ENCODE results near the gene RNF175.
"Not testable (repeated sequence)": the region's sequence is repeated elsewhere in the genome, so short reads cannot be mapped to it uniquely, and the experiment has no call there.

Gene RNF175

DNA sequence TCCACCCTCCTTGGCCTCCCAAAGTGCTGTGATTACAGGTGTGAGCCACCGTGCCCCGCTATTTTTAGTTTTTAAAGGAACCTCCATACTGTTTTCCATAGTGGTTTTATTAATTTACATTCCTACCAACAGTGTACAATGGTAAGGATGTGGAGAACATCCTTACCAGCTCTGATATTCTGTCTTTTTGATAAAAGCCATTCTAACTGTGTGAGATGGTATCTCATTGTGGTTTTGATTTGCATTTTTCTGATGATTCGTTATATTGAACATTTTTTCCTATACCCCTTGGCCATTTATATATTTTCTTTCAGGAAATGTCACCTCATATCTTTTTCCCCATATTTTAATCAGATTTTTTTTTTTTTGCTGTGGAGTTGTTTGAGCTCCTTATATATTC is 90.0 kb downstream of the RNF175 start:
- DNase-seq: no peak

DNA sequence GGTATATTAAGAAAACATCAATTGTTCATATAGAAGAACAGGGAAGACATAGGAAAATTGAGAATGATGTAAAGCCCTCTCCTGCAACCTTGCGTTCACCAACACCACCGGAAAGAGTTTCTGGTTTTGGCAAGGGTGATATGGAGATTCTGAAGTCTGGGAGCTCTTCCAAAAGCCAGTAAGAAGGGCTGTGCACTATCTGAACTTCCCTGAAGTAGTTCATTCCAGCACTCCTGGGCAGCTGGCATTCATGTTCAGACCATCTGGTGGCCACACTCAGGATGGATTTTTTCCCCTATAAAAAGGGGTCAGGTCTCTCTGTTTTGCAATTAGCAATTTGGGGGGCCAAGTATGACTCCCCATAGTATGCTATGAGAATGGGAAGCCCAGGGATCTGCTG is 91.2 kb downstream of the RNF175 start:
- DNase-seq: no peak

DNA sequence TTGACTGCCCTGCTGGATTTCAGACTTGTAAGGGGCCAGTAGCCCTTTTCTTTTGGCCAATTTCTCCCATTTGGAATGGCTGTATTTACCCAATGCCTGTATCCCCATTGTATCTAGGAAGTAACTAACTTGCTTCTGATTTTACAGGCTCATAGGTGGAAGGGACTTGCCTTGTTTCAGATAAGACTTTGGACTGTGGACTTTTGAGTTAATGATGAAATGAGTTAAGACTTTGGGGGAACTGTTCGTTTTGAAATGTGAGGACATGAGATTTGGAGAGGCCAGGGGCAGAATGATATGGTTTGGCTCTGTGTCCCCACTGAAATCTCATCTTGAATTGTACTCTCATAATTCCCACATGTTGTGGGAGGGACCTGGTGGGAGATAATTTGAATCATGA is 93.3 kb downstream of the RNF175 start:
- DNase-seq: not testable (repeated sequence)

DNA sequence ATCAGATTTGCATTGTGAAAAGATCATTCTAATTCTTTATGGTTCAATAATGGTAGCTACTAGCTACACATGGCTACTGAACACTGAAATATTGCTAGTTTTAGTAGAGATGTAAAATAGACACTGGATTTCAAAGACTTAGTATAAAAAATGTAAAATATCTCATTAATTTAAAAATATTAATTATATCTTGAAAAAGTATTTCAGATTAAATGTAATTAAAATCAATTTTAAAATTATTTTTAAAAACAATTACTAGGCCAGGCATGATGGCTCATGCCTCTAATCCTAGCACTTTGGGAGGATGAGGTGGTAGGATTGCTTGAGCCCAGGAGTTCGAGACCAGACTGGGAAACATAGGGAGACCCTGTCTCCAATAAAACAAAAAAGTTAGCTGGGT is 96.2 kb downstream of the RNF175 start:
- DNase-seq: no peak

DNA sequence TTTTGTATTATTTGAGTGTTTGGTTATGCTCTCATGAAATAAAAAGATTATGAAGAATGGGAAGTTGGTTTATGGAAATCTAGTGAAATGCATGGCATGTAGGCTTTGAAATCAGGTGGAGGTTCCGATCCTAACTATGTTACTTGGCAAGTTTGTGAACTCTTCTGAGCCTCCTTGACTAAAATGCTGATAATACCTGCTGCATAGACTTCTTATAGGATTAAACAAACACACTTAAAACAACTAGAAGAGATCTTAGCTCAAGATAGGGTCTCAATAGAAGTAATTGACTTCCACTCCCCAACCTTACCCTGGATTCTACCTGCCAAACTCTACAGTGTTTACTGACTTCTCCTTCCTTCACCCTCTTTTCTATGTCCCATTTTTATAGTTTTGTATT is 97.9 kb downstream of the RNF175 start:
- no peak for DNase-seq

DNA sequence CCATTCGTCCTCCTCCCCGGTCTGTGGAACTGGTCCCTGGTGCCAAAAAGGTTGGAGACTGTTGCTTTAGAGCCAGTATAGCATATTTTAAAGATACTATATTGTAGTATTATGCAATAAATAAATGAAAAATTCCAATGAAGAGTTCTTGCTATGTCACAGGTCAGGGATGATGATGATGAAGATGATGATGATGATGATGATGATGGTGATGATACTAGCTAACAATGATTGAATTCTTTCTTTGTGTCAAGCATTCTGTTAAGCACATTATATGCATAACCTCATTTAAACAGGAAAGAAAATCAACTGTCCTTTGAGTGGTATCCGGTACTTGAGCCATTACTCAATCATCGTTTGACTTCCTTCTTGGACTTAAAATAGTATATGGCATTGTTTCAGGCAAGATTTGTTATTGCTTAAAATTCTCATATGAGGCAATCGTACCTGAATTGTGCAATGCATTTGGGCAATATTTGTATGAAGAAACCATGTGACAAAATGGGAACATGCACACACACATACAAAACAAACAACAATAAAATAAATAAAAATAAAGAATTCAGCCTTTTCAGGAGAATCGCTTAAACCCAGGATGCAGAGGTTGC is 98.5 kb downstream of the RNF175 start:
- no peak for DNase-seq
